ENCODE data around the gene SLC27A3.

GRCh38 chr1:153803470-153804056 lies 28.4 kb downstream of the SLC27A3 start:
- TF ChIP-seq POLR2A (IDR thresholded peaks at IDR 0.05), result no peak
- TF ChIP-seq CTCF (IDR thresholded peaks at IDR 0.05), result no peak

All from esophagus squamous epithelium (tissue), 4 donors.